DMS53 treated with DMSO at 0.1 percent for 48 hours (cell line): ENCODE data around the gene NDST1.
A peak's percentile ranks its signal among the peaks of the same experiment; 100 is the strongest.

ENCODE experiments used
- DNase-seq: peaks from one replicate; lab custom pipeline; 2025; ENCODE audit not compliant: unreplicated experiment; lab: John Stamatoyannopoulos, UW

NDST1 gene

GRCh38 chr5:150540615-150541396 is 32.9 kb downstream of the NDST1 start:
- peak; percentile 88 for DNase-seq

GRCh38 chr5:150541397-150541675 is 33.4 kb downstream of the NDST1 start:
- no peak for DNase-seq

DNA sequence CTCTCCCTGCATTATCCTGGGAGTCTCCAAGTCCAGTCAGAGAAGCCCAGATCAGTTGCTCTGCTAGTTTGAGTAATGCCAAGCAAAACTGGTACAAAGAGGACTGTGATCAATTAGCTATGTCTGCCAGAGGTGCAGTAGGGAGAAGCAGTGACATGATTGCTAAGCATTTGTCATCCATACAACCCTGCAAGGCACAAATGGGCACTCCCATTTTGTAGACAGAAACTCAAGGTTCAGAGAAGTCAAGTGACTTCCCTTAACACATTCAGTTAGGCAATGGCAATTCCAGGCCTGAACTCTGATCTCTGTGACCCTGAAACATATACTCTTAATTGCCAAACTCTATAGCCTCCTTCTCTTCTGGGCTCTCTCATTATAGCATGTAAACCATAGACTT is 34.0 kb downstream of the NDST1 start:
- peak; percentile 24 for DNase-seq

- peak; percentile 98 for DNase-seq
These were observed 35.1 kb downstream of the NDST1 start for GRCh38 chr5:150542933-150543445.

DNA sequence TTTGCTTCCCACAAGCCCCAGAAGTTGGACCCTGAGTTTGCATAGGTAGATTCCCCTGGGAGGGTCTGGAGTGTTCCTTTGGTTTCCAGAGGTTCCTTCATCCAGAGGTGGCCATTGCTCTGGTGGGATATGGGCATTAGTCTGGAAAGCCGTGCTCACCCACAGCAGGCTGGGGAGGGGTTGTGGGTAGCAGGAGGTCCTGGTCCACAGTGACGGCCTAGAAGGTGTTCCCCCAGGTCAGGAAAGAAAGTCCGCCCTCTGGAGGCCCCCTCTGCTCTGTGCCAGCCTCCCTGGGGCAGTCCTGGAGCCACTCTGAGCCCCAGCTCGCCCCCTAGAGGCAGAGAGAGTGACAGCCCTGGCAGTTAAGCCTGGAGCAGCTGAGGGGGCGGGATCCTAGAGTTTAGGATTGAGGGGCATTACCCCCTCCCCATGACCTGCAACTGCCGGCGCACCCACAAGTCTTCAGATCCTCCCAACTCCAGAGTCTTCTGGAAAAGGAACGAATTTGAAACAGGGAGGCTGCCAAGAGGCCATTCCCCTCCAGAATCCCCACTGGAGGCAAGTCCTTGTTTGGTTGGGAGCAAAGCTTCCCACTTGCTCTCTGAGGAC is 36.8 kb downstream of the NDST1 start:
- DNase-seq: peak; percentile 34

DNA sequence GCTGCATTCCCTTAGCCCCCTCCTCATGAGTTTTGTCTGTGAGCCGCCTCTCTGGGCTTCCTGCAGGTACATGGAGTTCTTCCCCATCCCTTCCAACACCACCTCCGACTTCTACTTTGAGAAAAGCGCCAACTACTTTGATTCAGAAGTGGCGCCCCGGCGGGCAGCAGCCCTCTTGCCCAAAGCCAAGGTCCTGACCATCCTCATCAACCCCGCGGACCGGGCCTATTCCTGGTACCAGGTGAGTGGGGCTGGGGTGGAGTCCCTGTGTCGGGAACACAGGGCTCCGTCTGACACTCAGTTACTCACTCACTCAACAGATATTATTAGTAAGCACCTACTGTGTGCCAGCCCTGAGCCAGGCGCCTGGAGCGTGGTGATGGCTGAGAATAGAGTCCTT is 37.3 kb downstream of the NDST1 start:
- DNase-seq: no peak

- DNase-seq: no peak
These were observed 40.2 kb downstream of the NDST1 start for GRCh38 chr5:150548123-150548522.

GRCh38 chr5:150549735-150550134 is 41.8 kb downstream of the NDST1 start:
- DNase-seq: no peak

DNA sequence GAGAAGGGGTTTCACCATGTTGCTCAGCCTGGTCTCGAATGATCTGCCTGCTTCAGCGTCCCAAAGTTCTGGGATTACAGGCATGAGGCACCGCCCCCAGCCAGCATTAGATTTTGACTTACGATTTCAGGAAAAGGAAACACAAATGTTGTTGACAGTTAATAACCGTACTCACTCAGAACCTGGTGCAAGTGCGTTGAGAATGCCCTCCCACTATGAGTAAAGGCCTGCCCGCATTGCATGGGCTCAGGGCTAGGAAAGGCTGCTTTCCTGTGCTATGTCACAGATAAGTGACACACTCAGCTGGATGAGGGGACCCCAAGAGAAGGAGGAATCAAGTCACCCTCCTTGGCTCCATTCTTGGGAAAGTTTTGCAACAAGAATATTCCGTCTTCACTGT is 42.4 kb downstream of the NDST1 start:
- no peak for DNase-seq

GRCh38 chr5:150551066-150551465 is 43.1 kb downstream of the NDST1 start:
- DNase-seq: no peak

DNA sequence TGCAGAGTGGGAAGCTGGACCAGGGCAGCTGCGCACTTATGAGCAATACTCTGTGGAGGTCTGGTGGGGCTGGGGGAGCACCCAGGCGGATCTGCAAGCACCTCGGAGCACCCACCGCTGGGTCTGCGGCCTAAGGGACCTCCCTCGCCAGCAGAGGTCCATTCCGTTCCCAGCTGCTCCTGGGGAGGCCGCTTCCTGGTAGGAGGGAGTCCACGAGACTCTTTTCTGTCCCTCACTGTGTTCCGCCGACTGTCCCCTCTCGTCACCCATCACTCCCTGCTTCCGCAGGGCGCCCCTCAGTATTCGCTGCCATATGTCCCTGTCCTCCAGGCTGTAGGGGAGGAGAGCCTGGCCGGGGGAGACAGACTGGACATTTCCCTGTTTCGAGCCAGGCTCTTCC is 45.5 kb downstream of the NDST1 start:
- DNase-seq: no peak

DNA sequence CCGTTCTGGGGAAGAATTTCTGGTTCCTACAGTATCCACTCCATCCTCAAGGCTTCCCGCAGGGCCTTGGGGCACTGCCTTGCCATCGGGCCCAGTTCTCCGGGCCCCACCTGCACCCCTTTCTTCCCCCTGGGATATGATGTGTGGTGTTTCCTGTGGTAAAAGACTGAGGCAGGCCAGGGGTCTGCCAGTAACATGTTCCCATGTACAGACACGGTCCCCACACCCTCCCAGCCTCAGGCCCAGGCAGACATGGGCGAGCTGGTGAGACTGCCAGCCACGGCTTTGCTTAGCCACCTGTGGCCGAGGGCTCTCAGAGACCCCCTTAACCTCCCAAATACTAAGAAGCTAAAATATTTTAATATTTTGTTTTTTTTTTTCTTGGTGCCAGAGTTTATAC is 46.0 kb downstream of the NDST1 start:
- DNase-seq: no peak

DNA sequence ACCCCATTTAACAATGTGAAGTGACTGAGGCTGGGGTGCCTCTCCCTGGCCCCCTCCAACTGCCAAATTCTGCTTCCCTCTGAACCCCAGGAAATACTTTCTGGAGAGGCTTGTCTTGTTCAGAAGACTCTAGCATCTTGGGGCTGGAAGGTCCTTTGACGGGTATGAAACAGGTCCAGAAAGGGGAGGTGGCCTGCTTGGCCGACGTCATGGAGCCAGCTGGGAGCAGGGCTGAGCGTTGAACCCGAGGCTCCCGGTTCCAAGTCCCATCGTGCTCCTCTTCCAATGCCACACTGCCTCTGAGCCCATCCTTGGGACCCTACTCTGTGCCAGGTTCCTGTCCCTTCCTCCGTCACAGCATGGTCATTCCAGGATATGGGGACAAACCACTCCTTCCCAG is 46.9 kb downstream of the NDST1 start:
- DNase-seq: no peak

DNA sequence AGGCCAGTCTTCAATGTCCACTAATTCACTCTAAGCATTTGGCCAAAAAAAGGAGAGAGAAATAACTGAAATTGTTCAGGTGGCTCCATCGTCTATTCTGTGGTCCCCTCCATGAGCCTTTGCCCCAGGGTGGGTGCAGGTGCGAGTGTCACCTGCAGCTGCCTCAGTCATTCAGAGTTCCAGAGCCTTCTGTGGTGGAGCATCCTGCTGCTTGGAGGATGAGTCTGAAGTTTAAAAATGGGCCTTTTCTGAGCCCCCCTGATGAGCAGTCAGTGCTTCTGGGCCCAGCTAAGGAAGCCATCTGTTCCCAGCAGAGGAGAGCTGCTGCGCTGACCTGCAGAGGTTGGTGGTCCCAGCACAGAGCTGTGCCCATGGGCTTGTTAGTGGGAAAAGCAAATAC is 48.2 kb downstream of the NDST1 start:
- no peak for DNase-seq

DNA sequence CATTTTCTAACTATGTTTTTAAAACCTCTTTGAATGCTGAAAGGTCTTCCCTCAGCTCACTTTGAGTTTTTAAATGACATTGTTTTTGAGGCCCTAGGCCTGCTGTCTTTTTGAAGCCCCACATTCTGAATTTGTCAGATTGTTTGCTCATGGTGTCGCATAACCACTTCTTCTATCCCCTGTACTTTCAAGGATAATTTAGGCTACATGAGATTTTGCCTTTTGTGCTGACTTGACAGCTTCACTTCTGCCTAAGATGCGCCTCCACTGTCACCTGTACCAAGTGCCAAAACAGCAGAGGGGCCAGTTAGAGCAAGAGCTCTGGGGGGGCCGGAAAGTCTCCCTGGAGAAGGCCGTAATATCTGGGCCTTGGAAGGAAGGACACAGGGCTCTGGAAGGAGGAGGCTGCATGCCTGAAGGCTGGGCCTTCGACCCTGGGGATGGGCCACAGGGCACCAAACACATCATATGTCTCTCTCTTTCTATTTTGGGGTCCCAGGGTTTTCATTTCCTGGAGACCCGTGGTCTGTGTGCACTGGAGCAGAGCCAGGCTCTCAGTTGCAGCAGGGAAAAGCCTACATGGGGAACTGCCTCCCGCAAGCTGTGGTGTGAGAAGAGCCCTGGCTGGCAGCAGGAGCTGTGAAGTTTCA is 49.1 kb downstream of the NDST1 start:
- DNase-seq: no peak

DNA sequence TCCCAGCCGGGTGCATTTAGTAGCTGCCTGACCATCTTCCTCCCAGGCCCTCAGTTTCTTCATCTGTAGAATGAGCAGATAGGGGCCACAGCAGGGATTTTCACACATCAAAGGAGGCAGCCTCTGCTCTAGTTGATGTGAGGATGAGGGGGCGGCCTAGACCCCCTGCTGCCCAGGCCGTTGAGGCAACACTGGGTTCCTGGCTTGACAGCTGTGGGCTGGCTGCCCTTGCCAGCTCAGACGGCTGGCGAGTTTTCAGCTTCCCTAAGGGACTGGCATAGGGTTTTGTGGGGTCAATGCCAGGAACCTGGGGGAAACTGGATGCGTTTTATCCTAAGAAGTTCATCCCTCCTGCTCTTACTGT is 49.6 kb downstream of the NDST1 start:
- no peak for DNase-seq

DNA sequence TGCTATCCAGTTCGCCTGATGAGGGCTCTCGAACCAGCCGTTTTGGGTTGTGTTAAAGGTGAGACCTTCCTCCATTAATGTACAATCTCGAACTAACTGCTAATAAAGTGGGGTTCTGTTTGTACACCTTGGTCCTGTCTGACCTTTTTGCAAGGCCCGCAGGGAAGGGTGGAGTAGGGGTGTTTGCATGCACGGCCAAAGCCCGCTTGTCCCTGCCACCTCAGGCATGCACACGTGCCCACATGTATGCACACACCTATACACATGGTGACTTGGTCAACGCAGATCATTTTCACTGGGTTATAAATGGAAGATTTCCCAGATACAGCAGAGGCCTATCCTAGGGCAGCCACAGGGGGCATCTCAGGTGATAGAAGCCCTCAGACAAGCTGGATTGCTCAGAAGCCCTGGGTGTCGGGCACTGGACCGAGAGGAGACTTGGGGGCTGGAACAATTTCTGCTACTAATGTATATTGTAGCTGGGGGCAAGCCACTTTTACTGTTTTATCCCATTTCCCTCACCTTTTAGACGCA is 50.2 kb downstream of the NDST1 start:
- no peak for DNase-seq

DNA sequence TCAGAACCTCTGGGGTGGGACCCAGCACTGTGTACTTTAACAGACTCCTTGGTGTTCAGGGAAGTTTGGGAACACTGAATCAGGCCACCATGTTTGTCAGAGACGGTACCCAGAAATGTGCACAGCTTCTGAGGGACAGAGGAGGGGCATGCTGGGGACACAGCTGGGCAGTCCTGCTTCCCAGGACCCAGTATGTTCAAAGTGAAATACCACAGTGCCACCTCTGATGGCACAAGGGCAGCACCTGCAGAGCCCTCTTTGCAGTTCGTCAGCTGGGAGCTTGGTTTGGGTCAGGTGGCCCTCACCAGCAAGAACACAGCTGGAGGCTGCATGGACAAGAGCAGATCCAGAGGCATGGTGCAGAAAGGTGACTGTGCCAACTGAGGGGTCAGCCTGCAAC is 51.2 kb downstream of the NDST1 start:
- DNase-seq: no peak

DNA sequence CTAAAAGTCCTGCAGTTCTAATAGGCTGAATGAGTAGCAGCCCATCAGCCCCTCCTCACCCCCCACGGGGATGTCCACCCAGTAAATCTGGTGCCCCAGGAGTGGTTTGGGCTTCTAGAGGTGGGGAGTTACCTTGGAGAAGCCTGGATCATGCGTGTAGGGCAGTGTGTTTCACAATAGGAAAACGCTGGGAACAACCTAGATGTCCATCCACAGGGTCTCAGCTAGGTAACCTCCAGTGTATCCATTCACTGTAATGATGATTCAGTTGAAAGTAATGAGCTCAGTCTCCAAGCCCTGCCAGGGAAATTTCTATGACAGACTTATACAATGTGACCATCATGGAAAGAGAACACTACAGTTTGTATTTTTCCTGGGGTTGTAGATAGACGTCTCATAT is 51.8 kb downstream of the NDST1 start:
- DNase-seq: no peak

- peak; percentile 64 for DNase-seq
These were observed 52.7 kb downstream of the NDST1 start for GRCh38 chr5:150560401-150561191.

GRCh38 chr5:150561192-150561512 is 53.2 kb downstream of the NDST1 start:
- DNase-seq: no peak
